IPS-18a (cell line): ENCODE measurements around the gene SLPI.

Experiments
- H3K27ac ChIP-seq: one replicate; pipeline ENCODE4 v1.5.1; 2013; ENCODE audit warnings: low read length
- H3K27me3 ChIP-seq: one replicate; pipeline ENCODE4 v1.6.1; 2013; ENCODE audit warnings: mild to moderate bottlenecking, low read length; ENCODE audit not compliant: control insufficient read depth, insufficient read depth
- H3K36me3 ChIP-seq: one replicate; pipeline ENCODE4 v1.6.1; 2013; ENCODE audit warnings: low read depth, low read length; ENCODE audit not compliant: control insufficient read depth
- H3K4me1 ChIP-seq: one replicate; pipeline ENCODE4 v1.6.1; 2013; ENCODE audit warnings: low read depth, low read length; ENCODE audit not compliant: control insufficient read depth
- H3K4me3 ChIP-seq: one replicate; pipeline ENCODE4 v1.5.1; 2013; ENCODE audit warnings: low read length
- H3K9ac ChIP-seq: one replicate; pipeline ENCODE4 v1.6.1; 2013; ENCODE audit warnings: mild to moderate bottlenecking, low read length, moderate library complexity
- H3K9me3 ChIP-seq: one replicate; pipeline ENCODE4 v1.6.1; 2013; ENCODE audit warnings: low read depth, low read length; ENCODE audit not compliant: control insufficient read depth

SLPI gene

DNA sequence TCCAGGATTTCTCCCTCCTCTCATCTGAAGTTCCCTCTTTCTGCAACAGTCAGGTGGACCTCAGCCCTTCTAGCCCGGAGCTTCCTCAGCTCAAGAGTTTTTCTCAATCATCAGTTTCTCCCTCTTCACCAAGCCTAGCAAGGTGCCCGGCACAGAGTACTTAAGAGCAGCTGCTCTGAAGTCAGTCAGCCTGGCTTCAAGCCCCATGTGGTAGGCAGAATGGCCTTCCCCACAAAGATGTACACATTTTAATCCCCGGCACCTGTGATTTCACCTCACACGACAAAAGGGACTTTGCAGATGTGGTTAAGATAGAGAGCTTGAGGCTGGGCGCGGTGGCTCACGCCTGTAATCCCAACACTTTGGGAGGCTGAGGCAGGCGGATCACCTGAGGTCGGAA is 37.2 kb upstream of the SLPI start:
- Histone ChIP-seq H3K4me3 (no peak overlapping the region), H3K9me3 (peaks cover 8% of the 10 kb centered on the region), H3K36me3 (no peaks in the 10 kb centered on the region), H3K27me3 (peaks cover 33% of the 10 kb centered on the region), H3K27ac (no peak overlapping the region), H3K9ac (no peak overlapping the region), H3K4me1 (peaks cover 9% of the 10 kb centered on the region)

DNA sequence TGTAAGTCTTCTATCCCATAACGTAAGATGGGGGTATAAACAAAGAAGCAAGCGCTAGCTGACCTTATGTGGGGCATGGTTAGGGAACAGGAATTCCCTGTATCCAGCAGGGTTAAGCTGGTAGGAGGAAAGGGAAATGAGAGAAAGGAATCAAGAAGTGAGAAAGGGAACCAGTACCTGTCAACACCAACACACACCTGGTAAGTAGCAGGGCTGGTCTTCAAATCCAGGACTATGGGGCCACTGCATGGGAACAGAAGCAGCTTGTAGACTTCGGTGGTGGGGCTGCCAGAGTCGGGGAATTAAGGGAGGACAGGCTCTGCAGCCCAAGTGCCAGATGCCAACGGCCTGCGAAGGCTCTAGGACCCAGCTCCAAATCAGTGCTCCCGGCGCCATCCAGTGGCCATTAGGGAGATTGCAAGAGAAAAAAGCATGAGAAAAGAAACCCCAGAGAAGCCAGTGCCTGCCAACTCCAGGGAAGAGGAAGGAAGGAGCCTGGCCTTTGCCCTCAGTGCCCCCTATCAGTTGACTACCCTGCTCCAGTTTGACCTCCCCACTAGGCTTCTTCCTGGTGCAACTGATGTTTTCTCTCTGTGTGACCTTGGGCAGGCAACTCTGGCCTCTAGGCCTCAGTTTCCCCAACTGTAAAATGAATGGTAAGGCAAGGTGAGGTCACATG is 36.5 kb upstream of the SLPI start:
- Histone ChIP-seq H3K27ac (no peak overlapping the region), H3K4me3 (no peak overlapping the region), H3K9me3 (peaks cover 8% of the 10 kb centered on the region), H3K9ac (no peak overlapping the region), H3K36me3 (no peaks in the 10 kb centered on the region), H3K27me3 (peaks cover 33% of the 10 kb centered on the region), H3K4me1 (peaks cover 9% of the 10 kb centered on the region)

DNA sequence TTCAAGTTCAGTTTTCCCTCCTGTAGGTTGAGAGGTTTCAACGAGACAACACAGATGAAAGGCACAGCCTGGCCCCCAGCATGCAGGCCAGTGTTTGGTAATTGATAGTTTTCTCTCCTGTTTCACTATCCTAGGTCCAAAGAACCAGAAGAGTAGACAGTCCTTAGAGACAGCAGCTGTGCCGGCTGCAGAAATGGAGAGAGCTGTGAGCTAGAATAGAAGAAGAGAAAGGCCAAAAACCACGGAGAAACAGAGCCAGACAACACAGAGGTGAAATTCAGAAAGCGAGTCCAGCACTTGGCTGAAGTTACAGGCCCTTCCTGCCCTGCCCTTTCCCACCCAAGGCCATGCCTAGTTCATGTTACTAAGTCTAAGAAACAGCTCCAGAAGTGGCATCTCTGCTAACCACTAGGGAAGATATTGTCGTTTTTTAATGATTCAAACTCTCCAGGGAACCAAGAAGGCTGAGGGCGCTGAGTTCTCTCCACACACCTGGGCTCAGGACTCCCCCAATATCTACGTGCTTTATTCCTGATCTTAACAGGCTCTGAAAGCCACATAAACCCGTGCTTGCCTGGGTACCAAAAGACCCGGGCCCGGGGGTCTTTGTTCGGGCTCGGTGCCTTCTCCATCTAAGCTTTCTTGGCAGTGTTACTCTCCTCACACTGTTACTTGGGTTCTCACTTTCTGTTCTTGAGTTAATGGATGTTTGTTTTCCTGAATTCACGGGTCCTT is 35.7 kb upstream of the SLPI start:
- no peak overlapping the region for H3K27ac ChIP-seq
- H3K9me3 ChIP-seq = peaks cover 7% of the 10 kb centered on the region
- peaks cover 9% of the 10 kb centered on the region for H3K4me1 ChIP-seq
- peaks cover 33% of the 10 kb centered on the region for H3K27me3 ChIP-seq
- no peak overlapping the region for H3K9ac ChIP-seq
- no peaks in the 10 kb centered on the region for H3K36me3 ChIP-seq
- no peak overlapping the region for H3K4me3 ChIP-seq

DNA sequence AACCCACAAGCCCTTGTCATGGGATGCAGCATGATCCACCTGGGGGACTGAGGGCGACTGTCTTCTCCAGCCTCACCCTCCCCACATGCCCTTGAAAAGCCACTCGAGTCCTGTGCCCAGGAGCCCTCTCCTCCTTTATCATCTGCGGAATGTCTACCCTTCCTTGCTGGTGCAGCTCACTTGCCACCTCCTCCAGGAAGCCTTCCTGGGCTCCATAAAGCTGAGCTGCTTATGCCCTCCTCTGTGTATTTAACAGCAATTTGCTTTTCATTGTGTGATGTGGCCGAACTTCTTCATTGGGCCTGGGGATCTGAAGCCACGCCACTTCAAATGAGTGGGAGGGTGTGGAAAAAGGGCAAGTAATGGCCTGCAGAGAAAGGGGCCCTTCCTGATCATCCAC is 34.5 kb upstream of the SLPI start:
- no peak overlapping the region for H3K9ac ChIP-seq
- H3K36me3 ChIP-seq = no peaks in the 10 kb centered on the region
- H3K27me3 ChIP-seq = peaks cover 24% of the 10 kb centered on the region
- peaks cover 9% of the 10 kb centered on the region for H3K4me1 ChIP-seq
- H3K27ac ChIP-seq = no peak overlapping the region
- no peaks in the 10 kb centered on the region for H3K9me3 ChIP-seq
- no peak overlapping the region for H3K4me3 ChIP-seq

DNA sequence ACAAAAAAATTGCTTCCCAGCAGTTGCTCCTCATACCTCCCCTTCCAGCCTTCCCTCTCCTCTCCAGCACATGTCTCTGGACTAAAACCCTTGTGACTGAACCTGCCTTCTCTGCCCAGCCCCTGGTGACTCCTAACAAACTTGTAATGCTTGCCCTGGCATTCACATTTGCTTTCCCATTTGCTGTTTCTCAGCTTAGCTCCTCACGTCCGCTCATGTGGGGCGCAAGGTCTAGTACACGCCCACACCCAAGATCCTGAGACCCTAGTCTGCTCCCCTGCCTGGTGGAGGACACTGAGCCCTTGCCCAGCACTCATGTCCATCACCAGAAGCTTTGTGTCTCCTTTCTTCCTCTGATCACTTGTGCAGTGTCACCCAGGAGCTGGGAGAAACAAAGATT is 34.0 kb upstream of the SLPI start:
- Histone ChIP-seq H3K9ac (no peak overlapping the region), H3K9me3 (no peaks in the 10 kb centered on the region), H3K27me3 (peaks cover 23% of the 10 kb centered on the region), H3K4me3 (no peak overlapping the region), H3K27ac (no peak overlapping the region), H3K4me1 (peaks cover 9% of the 10 kb centered on the region), H3K36me3 (no peaks in the 10 kb centered on the region)

DNA sequence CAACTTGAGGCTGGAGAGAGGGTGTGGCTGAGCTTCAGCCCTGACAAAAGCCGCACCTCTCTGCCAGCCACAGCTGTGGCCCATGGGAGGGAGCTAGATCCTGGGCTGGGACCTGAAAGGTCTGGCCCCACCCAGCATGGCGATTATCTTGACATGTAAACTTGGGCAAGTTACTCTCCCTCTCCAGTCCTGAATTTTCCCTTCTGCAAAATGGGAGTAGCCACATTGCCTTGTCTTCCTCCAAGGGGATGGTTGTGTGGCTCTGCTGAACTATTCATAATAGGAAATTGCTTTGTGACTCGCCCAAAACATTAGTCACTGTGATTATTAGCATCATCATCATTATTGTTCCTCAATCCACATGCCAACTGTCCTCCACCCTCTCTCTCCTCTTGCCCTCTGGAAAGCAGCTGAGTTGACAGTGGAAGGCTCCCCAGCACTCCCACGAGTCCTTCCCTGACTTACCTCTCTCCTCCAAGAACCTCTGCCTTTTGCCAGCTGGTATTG is 29.2 kb upstream of the SLPI start:
- Histone ChIP-seq H3K27ac (no peak overlapping the region), H3K4me1 (no peaks in the 10 kb centered on the region), H3K9me3 (no peaks in the 10 kb centered on the region), H3K27me3 (no peaks in the 10 kb centered on the region), H3K36me3 (no peaks in the 10 kb centered on the region), H3K9ac (no peak overlapping the region), H3K4me3 (no peak overlapping the region)

DNA sequence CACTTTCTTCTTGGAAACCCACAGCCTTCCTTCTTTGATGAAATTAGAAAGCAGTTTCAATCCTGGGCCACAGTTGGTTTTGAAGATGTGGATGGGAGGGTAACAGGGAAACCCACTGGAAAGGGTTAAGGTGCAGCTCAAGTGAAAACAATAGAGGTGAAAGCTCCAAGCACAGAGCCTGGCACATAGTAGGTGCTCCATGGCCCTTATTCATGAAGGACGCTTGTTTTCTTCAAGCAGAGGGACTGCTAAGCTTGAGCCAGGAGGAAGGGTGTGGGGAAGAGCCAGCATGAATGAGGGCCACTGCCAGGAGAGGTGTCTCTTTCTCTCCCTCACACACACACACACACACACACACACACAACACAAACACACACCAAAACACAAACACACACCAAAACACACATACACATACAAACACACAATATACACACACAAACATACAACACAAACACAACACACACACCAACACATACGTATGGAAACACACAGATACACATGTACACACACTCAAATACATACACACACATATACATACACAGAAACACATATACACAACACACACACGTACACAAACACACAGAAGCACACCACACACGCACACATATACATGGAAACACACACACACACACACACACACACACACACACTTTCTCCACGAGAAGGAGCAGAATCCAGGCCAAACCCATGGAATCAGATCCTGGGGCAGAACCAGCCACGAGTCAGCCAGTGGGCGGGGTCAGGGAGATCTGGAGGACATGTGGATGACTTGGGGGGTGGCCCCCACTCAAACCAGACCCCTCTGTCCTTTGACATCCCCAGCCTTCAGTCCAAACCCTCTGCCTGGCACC is 28.6 kb upstream of the SLPI start:
- H3K4me3 ChIP-seq = no peak overlapping the region
- no peak overlapping the region for H3K9ac ChIP-seq
- H3K36me3 ChIP-seq = no peaks in the 10 kb centered on the region
- no peaks in the 10 kb centered on the region for H3K9me3 ChIP-seq
- H3K4me1 ChIP-seq = no peaks in the 10 kb centered on the region
- H3K27ac ChIP-seq = no peak overlapping the region
- no peaks in the 10 kb centered on the region for H3K27me3 ChIP-seq

DNA sequence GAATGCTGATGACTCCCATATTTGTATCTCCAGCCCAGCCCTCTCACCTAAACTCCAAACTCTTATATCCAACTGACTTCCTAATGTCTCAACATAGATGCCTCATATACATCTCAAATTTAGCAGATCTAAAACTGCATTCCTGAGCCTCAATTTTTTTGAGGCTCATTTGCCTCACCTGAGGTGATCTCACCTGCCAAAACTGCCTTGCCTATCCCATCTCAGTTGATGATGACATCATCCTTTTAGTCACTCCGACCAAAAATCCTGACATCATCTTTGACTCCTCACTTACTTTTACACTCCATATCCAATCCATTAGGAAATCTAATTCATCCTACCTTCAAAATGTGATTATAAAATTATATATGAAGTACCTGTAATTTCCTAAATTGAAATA is 25.6 kb upstream of the SLPI start:
- Histone ChIP-seq H3K9me3 (no peaks in the 10 kb centered on the region), H3K27me3 (no peaks in the 10 kb centered on the region), H3K4me3 (no peak overlapping the region), H3K27ac (no peak overlapping the region), H3K4me1 (no peaks in the 10 kb centered on the region), H3K36me3 (no peaks in the 10 kb centered on the region), H3K9ac (no peak overlapping the region)

DNA sequence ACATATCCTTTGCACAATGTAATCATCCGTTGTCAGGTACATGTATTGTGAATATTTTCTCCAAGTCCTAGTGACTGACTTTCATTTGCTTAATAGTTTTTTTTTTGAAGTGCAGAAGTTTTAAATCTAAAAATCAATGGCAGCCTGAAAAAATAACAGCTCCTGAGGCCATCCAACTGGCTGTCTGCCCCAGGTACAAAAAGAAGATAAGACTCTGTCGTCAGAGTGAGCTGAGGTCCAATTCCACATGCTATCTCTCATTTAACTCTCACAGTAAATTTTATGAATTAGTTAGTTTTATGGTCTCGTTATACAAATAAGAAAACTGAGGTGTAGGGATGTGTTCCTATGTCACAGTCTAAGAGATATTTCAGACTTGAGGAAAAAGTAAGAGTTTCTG is 21.0 kb upstream of the SLPI start:
- Histone ChIP-seq H3K4me3 (no peak overlapping the region), H3K36me3 (no peaks in the 10 kb centered on the region), H3K4me1 (no peaks in the 10 kb centered on the region), H3K27ac (no peak overlapping the region), H3K9me3 (no peaks in the 10 kb centered on the region), H3K27me3 (no peaks in the 10 kb centered on the region), H3K9ac (no peak overlapping the region)

DNA sequence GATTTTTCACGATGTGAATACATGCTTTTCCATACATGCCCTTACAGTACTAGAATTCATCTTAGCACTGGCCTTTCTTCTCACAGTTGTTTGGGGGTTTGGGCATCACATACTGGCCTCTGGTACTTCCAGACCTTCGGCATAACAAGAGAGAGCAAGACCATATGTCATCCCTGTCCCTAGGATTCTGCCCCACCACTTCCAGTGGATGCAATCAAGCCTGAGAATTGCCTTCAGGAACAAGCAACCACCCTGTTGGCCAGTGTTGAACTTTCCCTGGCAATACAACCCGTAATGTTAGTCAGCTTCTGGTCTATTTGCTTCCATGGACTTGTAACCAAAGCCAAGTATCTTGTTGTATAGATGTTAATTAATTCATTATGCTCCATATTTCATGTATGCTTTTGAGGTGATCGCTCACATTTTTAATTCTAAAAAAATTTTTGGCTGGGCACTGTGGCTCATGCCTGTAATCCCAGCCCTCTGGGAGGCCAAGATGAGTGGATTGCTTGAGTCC is 15.4 kb upstream of the SLPI start:
- H3K27ac ChIP-seq = no peak overlapping the region
- no peak overlapping the region for H3K4me3 ChIP-seq
- H3K4me1 ChIP-seq = no peaks in the 10 kb centered on the region
- H3K9ac ChIP-seq = no peak overlapping the region
- no peaks in the 10 kb centered on the region for H3K27me3 ChIP-seq
- no peaks in the 10 kb centered on the region for H3K9me3 ChIP-seq
- H3K36me3 ChIP-seq = no peaks in the 10 kb centered on the region

DNA sequence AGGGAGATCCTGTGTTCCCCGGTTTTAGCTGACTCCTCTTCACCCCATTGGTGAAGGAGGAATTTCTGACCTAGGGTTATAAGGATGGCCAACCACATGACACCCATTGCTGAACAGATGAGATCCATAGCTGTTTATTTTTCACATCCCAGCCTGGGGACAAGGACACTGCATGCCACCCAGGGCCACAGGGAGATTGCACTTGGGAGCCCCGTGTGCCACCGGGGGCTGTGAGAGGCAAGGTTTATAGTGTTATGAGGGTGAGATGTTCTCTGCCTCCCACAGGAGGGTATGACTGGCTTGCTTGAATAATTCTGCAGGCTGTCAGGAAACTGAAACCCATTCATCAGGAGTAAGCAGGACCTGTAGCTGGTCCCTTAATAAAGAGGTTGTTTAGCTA is 14.7 kb upstream of the SLPI start:
- no peak overlapping the region for H3K27ac ChIP-seq
- no peaks in the 10 kb centered on the region for H3K4me1 ChIP-seq
- no peaks in the 10 kb centered on the region for H3K27me3 ChIP-seq
- H3K36me3 ChIP-seq = no peaks in the 10 kb centered on the region
- no peaks in the 10 kb centered on the region for H3K9me3 ChIP-seq
- no peak overlapping the region for H3K4me3 ChIP-seq
- H3K9ac ChIP-seq = no peak overlapping the region
